Ectodermal cell (in vitro differentiated cells): Measurements from ENCODE around the gene TUSC7.

Experiments
- H3K27ac ChIP-seq: 2 replicates; pipeline ENCODE4 v1.7.0; 2013; ENCODE audit warnings: mild to moderate bottlenecking, low read depth, low read length; ENCODE audit not compliant: insufficient read depth, poor library complexity, severe bottlenecking
- H3K27me3 ChIP-seq: 2 replicates; pipeline ENCODE4 v1.7.0; 2013; ENCODE audit warnings: mild to moderate bottlenecking, low read length; ENCODE audit not compliant: insufficient read depth, control insufficient read depth, poor library complexity, severe bottlenecking
- H3K36me3 ChIP-seq: one replicate; pipeline ENCODE4 v1.7.0; 2013; ENCODE audit warnings: low read length; ENCODE audit not compliant: control insufficient read depth, insufficient read depth
- H3K4me1 ChIP-seq: one replicate; pipeline ENCODE4 v1.7.0; 2013; ENCODE audit warnings: low read length; ENCODE audit not compliant: control insufficient read depth, insufficient read depth
- H3K4me3 ChIP-seq: 2 replicates; pipeline ENCODE4 v1.7.0; 2013; ENCODE audit warnings: low read depth, low read length, control low read depth; ENCODE audit not compliant: insufficient read depth
- H3K9me3 ChIP-seq: 2 replicates; pipeline ENCODE4 v1.7.0; 2013; ENCODE audit warnings: mild to moderate bottlenecking, low read length, moderate library complexity; ENCODE audit not compliant: control insufficient read depth
- WGBS, 2 experiments: methylation state at CpG; one replicate each; pipeline ENCODE4 v1.1.7; 2013; ENCODE audit warnings: missing lambda C conversion rate in 2 of 2; 5-methylcytosine and 5-hydroxymethylcytosine counted together

TUSC7 gene

DNA sequence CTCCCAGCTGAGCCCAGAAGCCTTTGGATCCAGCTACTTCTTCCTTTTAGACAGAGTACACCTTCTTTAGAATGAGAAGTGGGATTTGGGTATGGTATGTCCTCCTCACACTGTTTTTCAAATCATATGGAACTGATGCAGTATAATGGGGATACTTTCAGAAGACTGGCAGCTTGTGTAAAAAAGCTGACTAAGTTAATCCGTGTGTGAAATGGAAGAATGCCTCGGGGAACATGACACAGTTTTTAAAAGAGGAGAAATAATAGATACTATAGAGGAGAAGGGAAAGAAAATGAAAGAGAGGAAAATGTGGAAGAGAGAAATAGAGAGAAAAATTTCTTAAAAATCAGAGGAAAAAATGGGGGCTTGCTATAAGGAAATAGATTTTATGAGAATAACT, 47.7 kb downstream of the TUSC7 start:
- Histone ChIP-seq H3K36me3 (no peaks in the 10 kb centered on the region), H3K9me3 (no peaks in the 10 kb centered on the region), H3K27ac (peak overlapping the region; percentile 20), H3K4me3 (no peak overlapping the region), H3K4me1 (peaks cover 6% of the 10 kb centered on the region), H3K27me3 (no peaks in the 10 kb centered on the region)
- whole genome bisulfite sequencing, 2 experiments: 78 to 84% methylated on average over 2 of the region's 2 CpGs

DNA sequence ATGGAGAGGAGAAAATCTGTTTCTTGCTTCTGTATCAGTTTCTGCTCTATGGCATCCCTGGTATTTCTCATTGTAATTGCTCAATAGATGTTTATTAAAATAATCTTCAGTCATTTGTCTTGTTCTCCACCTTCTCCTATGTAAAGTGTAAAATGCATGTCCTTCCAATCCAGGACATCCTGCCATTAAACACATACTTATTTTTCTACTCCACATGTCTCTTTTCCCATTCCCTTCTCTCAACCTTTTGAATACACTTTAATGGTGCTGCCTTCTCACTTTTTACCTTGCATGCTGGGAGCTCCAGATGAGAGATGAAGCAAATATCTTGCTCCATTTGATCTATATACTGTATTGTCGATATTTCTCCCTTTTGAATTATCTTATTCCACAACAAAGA, 49.7 kb downstream of the TUSC7 start:
- H3K4me3 ChIP-seq: no peak overlapping the region
- no peak overlapping the region for H3K27ac ChIP-seq
- H3K27me3 ChIP-seq: no peaks in the 10 kb centered on the region
- no peaks in the 10 kb centered on the region for H3K36me3 ChIP-seq
- peaks cover 6% of the 10 kb centered on the region for H3K4me1 ChIP-seq
- WGBS, 2 experiments: 89 to 100% methylated on average over 1 of the region's 1 CpG
- H3K9me3 ChIP-seq: no peaks in the 10 kb centered on the region
